Dedifferentiated amniotic fluid mesenchymal stem cell (primary cell): ENCODE data around the gene CDRT4.
"Not testable (repeated sequence)": the region's sequence is repeated elsewhere in the genome, so short reads cannot be mapped to it uniquely, and the experiment has no call there.

Experiments
- DNase-seq: peaks from one replicate; pipeline ENCODE4 v3.0.0-alpha.2; 2016; ENCODE audit errors: extremely low spot score

CDRT4 gene

DNA sequence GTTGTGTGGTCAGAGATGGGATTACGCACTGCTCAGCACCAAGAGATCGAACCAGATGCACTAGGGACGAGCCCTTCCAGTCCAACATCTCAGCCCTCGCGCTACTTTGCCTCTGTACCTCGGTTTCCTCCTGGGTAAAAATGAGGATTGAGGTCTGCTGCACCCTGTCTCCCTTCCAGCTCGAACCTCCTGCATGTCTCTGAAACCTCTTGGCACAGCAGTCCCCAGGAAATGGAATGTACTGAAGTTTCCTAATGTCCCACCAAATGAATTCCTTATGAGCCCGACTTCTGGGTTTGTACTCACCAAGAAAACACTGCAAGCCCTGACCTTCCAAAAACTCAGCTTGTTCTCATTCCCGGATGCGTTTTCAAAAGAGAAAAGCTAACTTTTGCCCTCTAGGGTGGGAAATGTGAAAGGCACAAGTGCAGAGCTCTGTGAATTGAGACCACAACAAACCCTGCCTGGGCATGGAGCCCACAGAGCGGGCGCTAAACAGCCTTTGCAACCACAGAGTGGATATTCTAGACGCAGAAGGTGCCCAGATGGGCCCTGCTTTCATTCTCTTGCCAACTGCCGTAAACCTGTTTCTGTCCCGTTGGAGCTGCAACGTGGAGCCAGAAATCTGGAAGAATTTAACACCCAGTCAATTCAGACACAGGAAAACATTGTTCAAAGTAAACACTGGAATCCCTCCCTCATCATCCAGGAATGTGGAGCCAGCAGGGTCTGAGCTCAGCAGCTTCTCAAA lies 10.3 kb downstream of the CDRT4 start:
- DNase-seq: peak; percentile 74

DNA sequence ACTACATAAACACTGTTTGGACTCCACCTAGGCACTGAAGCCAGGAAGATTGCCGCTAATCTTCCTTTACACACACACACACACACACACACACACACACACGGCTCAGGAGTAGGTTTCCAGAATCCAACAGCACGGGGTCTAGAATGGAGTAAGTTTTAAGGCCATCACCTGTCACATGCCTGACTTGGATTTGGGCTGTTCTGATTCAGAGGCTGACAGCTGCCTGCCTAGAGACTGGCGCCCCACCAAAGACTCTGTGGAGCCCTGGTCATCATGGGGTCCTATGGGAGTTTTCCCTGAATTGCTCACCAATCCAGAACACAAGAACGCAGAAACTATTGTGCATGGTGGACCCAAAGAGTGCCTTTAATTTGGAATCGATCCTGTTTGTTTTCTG lies 10.9 kb downstream of the CDRT4 start:
- DNase-seq: no peak

DNA sequence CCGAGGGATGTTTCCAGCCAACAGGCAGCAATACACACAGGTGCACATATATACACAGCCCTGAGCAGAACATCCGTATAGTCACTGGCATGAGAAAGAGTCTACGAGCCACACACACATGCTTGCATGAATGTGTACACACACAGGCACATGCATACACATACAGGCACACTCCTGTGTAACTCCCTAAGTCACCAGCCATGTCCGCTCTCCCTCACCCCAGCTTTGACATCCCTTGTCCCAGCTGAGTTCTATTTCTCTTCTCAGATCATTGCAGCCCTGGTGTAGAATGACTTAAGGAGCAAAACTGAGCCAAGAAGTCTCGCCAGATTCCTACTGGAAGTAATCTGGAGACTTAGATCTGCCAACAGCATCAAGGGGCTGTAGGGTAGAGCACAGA lies 13.1 kb downstream of the CDRT4 start:
- DNase-seq: no peak

DNA sequence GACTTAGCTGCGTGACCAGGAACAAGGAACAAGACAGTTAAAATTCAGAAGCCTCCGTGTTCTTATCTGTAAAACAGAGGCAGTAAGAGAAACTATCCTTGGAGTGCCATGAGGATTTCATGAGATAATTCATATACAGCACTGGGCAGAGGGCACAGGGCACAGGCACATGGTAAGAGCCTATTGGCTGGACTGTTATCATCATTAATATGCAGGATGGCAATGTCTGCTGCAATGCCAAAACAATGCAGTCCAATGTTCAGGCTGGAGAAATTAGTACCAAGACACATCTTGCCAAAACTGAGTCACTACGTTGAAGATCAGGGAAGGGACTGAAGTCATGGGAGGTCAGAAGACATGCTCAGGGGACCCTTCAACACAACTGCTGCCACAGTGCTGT lies 13.6 kb downstream of the CDRT4 start:
- no peak for DNase-seq

DNA sequence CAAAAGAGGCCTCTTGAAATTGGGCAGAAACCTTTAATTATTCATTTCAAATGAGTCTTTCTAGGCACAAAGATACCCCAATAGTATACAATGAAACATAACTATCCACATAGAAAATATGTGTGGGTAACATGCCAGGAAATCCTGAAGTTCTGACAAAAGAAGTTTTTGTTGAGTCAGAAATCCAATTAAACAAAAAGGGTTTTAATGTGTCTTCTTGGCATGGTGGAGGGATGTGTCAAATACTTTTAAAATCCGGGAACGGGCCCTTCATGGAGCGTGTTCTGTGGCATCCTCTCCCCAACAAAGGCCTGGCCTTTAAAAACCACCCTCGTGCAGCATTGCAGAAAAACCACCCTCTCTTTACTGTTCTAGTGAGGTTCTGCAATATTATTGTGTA lies 14.2 kb downstream of the CDRT4 start:
- no peak for DNase-seq

DNA sequence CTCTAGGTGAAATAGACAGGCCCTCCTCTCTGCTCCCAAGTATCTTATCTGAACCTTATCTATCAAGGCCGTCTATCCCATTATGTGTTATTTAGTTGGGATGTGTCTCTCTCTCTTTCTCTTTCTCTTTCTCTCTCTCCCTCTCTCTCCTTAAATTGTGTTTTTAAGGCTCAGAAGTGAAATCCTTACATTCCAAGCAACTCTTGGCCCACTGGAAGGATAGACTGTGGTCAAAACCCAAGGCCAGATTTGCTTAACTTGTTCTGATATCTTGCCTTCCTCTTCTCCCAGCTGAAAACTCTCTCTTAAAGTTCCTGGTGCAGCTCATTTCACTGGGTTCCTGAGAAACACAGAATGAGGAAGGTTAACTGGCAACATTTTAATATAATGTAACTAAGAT lies 14.7 kb downstream of the CDRT4 start:
- no peak for DNase-seq

DNA sequence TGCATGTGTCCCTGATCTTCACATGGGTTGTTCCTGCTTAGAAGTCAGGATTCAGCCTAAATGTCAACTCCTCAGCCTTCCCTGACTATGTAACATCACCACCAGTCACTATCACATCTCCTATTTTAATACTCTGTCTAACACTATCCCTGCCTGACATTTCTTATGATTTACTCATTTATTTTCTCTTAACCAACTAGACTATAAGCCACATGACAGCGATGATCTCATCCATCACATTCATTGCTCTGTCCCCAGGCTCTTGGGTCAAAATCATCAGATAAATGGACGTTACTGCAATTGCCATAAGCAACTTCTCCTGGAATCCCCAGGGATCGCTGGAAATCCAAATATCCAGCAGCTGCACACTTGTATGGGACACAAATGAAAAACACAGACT lies 15.7 kb downstream of the CDRT4 start:
- DNase-seq: no peak

DNA sequence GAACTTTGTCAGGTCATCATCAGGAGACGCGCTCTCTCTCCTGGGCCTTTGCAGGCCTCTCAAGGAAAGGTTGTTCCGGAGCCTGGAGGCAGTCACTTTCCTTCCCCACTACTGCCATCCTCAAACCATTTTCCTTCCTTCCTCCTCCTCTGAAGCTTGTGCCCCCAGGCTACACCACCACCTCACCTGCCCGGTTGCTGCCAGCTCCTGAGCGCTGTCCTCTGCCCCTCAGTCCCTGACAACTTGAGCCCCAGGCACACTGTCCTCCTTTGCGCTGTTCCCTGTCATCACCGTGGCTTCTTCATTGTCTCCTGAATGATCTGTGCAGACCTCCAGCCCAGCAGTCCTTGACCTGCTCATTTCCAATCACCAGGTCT lies 18.9 kb downstream of the CDRT4 start:
- DNase-seq: no peak

DNA sequence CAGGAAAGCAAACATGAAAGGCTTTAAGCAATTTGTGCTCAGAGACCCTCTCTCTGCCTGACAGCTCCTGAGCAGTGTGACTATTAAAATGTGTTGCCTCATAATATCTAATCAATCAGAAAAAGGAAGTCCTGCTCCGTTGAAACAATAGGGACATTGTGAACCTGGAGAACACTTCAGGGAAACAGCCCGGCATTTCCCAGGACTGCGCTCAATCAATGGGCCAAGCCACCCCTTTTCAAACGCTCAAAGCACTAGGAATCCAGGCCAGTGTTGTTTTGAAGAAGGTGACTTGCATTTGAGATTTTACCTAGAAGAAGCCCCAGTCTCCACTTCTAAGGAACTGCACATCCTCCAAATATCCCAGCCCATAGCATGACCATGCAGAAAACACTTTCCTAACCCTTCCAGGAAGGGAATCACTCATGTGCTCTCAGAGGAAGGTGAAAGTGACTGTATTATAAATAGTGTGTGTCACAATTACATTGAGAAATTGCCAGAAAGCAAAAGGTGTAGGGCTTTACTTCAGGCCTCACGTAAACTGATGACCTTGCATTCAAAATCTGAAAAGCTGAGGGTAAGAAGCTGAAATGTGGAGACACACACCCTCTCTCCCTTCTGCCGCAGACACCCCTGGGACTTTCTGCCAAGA lies 19.4 kb downstream of the CDRT4 start:
- DNase-seq: no peak

DNA sequence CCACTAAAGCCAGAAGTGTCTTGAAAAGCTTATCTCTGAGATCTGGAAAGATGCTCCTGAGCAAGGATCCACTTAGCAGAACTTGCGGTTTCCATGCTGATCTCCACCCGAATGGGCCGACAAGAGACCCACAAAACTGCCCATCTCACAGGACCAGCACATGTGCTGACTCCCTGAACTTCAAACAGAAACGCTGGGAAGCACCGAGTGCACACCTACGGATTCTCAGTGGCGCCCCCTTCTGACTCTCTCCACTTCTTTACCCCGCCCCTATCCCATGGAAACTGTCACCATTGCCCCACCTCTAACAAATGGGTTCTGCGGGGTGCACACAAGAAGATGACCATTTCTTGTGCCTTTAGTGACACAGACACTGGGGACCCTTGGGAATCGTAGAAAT lies 21.4 kb downstream of the CDRT4 start:
- no peak for DNase-seq

DNA sequence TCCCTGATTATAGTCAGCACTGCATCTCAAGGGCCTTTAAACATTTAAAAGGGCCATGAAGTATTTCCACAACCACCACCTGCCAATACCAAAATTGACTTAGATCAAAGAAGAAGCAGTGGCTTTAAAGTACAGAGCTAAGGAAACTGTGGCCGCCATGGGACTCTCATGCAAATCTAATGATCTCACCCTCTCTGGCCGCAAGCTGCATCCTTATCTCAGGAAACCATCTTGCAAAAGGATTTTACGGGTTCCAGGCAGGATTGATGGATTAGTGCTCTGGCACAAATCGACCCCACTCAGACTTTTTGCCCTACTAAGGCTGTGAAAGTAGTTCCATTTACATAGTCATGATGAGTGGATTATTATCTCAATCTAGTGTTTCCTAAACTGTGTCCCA lies 22.6 kb downstream of the CDRT4 start:
- DNase-seq: no peak

DNA sequence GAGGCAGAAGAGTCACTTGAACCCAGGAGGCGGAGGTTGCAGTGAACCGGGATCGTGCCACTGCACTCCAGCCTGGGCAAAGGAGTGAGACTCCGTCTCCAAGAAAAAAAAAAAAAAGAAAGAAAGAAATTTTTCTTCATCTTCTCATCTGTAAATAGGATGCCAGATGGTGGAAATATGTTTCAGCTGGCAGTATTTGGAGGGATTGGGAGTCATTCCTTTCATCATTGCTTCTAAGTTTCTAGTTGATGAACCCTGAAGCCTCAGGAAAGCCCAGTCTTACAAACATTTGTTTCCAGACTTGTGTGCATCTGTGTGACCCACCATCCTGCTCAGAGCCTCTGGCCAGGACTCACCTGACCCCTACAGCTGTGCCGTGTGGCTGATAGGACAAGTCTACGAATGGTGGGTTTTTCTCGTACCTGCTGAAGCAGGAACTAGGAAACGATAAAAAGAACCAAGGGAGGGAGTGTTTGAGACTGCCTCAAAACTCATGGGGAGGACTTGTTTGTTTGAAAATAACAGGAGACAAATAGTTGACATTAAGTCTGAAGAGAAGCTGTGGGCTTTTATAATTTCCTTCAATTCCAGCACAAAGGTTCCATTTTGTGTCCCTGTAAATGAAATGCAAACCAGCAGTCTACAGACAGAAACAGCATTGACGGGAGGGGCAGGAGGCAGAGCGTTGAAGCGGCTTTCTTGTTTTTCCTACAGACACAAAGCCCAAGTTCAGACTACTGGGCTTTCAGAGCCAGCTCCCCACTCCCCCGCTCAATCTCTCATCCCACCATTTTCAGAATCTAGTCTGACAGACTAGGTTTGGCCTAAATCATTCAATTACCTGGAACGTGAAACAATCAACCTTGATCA lies 24.9 kb downstream of the CDRT4 start:
- no peak for DNase-seq

DNA sequence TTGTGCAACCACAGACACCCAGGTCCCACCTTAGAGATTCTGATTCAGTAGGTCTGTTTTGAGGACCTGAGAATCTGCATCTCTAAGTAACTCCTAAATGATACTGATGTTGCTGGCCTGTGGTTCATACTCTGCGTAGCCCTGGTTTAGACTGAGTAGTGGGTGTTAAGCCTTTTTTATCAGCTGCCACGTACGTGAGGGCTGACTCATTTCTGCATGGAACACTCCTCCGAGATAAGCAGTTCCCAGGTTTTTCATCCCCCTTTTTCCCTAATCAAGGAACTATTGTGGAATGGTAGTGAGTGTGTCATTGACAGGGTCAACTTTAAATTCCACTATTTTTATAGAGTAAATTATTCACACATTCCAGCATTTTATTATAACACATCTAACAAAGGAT lies 26.1 kb downstream of the CDRT4 start:
- DNase-seq: no peak

DNA sequence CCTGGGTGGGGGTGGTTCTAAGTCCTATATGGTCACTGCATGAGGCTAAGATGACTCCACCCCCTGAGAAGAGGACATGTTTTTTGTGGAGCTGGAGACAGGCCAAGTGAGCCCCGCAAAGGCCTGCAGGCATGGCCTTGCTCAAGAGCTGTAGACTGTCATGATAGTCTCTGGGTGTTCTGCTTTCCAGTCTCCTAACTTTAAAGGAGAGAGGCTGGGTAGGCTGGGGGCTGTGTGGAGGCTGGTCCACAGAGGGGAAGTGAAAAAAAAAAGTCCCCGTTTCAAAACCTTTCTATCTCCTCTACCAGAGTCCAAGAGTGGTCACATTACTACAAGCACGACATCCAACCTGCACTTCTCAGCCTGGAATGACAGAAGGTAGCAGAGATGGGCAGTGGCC lies 27.1 kb downstream of the CDRT4 start:
- no peak for DNase-seq

DNA sequence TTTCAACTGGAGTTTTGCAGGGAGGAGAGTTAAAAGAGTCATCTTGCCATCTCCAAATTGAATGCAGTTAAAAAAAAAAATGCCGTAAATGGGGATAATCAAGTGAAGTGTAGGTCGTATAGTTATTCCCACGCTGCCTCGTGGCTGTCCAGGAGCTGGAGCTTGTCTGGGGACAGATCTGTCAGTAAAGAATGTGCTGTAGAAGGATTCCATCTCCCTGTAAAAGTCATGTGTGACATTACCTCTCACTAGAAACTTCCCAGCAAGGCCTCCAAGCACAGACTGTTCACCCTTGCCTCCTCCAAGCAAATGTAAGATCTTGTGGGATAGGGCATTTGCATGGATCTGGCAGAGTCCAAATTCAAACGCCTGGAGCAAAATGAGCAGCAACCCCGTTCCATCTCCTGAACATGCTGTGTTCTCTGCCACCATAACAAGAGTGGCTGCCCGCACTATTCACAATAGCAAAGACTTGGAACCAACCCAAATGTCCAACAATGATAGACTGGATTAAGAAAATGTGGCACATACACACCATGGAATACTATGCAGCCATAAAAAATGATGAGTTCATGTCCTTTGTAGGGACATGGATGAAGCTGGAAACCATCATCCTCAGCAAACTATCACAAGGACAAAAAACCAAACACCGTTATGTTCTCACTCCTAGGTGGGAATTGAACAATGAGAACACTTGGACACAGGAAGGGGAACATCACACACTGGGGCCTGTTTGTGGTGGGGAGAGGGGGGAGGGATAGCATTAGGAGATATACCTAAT lies 28.0 kb downstream of the CDRT4 start:
- DNase-seq: not testable (repeated sequence)

DNA sequence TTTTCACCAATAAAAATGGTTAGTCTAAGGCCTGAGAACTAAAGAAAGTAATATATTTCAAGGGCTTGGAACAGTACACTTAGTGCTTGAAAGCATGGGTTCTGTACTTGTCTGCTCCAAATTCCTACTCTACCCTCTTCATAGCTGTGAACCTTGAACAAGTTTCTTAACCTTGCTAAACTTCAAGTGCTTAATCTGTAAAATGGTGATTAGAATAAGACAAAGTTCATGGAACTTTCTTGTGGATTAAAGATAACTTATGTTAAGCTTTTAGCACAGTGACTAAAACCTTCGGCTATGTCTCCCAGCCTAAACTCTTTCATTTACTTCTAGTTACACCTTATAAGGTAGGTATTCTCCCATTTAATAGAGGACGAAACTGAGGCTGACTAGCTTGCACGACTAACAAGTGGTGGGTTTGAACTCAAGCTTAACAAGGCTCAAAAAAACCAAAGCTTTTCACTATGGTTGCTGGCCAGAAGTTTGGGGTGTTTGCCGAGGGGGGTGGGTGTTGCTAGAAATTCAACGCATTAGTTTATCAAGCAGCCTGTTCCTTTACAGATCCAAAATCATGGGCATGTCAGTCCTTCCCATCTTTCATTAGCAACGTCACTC lies 28.8 kb downstream of the CDRT4 start:
- DNase-seq: no peak

DNA sequence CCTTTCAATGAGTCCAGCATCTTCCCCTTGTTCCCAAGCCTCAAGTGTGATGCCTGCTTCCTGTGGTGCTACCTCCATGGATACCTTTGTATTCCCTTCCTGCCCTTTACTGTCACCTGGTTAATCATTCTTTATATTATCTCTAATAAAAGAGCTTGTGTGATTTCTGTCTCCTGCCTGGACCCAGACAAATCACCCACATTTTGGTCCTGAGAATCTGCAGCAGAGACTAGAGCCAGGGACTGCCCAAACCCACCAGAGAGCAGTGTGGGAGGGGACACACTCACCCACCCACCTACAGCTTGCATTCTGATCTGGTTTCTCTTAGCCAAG lies 30.2 kb downstream of the CDRT4 start:
- no peak for DNase-seq

DNA sequence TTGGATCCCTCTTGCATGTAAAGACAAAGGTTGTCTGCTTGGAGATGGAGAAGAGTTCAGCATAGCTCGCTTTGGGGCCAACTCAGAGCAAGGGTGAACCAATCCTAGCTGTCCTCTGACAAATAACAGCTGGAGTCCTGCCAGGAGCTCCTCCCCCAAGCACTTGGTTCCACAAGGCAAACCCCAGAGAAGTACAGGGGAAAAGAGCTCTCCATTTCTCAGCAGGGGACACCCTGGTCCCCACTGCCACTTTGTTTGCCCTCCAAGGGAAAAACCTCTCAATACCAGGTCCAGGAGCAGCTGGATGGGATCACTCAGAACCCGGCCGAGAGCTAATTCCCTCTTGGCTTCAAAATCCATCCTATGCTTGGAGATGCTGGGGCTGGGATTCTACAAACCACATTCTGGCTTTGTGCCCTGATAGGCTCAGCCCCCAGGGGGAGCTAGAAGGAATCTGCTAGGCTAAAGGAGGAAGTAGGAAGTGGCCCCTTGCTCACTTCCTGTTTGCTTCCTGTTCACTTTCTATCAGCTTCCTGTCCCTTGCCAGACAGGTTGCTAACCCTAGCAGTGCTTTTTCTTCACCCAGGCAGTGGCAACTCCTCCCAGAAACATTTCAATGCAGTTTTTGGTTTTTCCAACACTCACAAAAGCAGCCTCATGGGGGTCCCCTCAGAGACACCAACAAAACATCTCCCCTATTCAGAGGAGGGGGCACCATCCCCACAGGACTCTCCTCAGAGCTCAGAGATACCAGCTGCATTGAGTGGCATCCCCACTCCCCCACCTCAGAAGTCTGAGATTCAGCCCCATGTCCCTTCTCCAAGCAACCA lies 30.7 kb downstream of the CDRT4 start:
- DNase-seq: no peak

DNA sequence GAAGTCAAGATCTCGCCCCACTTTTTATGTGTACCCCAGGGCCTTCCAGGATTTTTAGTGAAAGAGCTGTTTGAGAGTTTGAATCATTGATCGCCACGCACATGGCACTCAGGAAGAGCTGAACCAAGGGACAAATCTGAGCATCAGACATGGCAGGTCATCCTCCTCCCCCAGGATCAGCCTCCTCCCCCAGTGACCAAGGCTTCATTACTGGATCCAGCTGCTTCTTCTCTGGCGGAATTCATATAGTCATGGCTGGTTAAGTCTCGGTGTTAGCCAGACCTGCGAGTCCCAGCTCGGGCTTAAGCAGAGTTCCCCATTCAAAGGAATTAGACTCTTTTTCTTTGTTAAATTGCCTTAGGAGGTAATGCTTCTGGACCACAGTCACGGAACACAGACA lies 32.5 kb downstream of the CDRT4 start:
- DNase-seq: no peak

DNA sequence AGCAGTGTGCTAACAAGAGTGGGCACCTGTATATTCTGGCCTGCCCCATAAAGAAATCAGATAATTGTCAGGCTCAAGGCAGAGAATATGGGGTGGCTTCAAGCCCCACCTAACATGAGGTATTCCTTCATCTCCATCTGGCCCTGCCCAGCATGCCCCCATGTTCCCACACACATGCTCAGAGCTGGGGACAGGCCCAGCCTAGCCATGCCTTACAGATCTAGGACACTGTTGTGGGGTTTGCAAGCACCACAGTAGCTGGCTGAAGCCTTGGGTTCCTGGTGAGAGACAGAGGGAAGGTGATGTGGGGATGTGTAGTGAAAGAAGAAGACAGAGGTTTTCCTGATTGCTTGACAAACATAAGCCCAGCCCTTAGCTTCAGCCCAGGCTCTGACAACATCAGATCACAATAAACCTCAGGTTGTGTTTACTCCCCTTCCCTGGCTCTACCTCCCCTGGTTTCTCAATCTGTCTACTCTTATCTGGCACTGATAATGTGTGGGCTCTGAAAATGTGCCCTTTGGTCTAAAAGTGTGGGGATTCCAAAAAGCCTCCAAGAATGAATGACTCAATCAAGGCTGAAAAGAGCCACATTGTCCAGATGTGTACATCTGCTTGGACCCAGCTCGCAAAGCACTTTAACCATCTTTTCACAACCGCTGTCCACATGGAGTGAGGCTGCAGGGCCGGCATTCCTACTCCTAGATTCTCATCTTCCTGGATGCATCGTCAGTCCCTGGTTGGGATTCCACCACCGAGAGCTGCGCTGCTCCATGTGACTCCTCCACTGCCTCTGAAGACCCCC lies 34.4 kb downstream of the CDRT4 start:
- no peak for DNase-seq
